CD4-positive, alpha-beta T cell (primary cell): ENCODE data around the gene TMEM81. TPM values are rescaled to one million over a fixed set of nuclear protein-coding genes. Genes with fewer than 3 reads are reported as not detected.

Experiments used
- ATAC-seq: fragments of 200-7000 bp; cut with Tn5 transposase; one replicate; pipeline ENCODE4 v1.10.0; 2022; ENCODE audit warnings: mild to moderate bottlenecking; ENCODE audit not compliant: poor library complexity
- CTCF ChIA-PET: fragments of 350-600 bp; sonication (Branson Sonifier 250); formaldehyde crosslinking; loops from one replicate; lab custom pipeline; 2021; ENCODE audit warnings: antibody characterized with exemption, inconsistent platforms; lab: Charles Lee
- POLR2A ChIA-PET: fragments of 350-600 bp; sonication (Branson Sonifier 250); formaldehyde crosslinking; loops from one replicate; lab custom pipeline; 2021; ENCODE audit warnings: antibody characterized with exemption, inconsistent platforms; lab: Charles Lee
- DNase-seq, 14 experiments: peaks; one replicate each; pipeline ENCODE4 v3.0.0-alpha.2; 2013 to 2020; ENCODE audit warnings: mixed read lengths in 2 of 14
- H3K27ac ChIP-seq, 2 donors: one replicate each; pipeline versions ENCODE4 v1.5.1 to v1.7.0; 2013; ENCODE audit warnings: low read length in 2 of 2, low read depth in 1 of 2, mild to moderate bottlenecking in 1 of 2
- H3K27me3 ChIP-seq, 2 experiments: 1 replicate in 1 of 2; 2 replicates in 1 of 2; pipeline versions ENCODE4 v1.6.1 to v1.7.0; 2013; ENCODE audit warnings: low read length in 2 of 2, control low read depth in 1 of 2, mild to moderate bottlenecking in 1 of 2, moderate library complexity in 1 of 2; ENCODE audit not compliant: insufficient read depth in 2 of 2, control insufficient read depth in 1 of 2
- H3K36me3 ChIP-seq: one replicate; pipeline ENCODE4 v1.6.1; 2013; ENCODE audit warnings: low read length, control low read depth; ENCODE audit not compliant: insufficient read depth
- H3K4me1 ChIP-seq: one replicate; pipeline ENCODE4 v1.6.1; 2013; ENCODE audit warnings: low read length, control low read depth; ENCODE audit not compliant: insufficient read depth
- H3K4me3 ChIP-seq: one replicate; pipeline ENCODE4 v1.5.1; 2013; ENCODE audit warnings: mild to moderate bottlenecking, low read length, moderate library complexity
- H3K9me3 ChIP-seq, 2 experiments: 1 replicate in 1 of 2; 2 replicates in 1 of 2; pipeline versions ENCODE4 v1.6.1 to v1.7.0; 2013; ENCODE audit warnings: low read length in 2 of 2, mild to moderate bottlenecking in 2 of 2, control low read depth in 1 of 2, moderate library complexity in 1 of 2; ENCODE audit not compliant: control insufficient read depth in 1 of 2, insufficient read depth in 1 of 2
- H3K27ac Mint-ChIP-seq: one replicate; pipeline ENCODE4 v1.8.0; 2020; ENCODE audit warnings: mixed read lengths
- H3K27me3 Mint-ChIP-seq: one replicate; pipeline ENCODE4 v1.8.0; 2021; ENCODE audit warnings: mixed read lengths
- H3K36me3 Mint-ChIP-seq: one replicate; pipeline ENCODE4 v1.8.0; 2021; ENCODE audit warnings: low read depth, mixed read lengths
- H3K4me1 Mint-ChIP-seq: one replicate; pipeline ENCODE4 v1.8.0; 2021; ENCODE audit warnings: low read depth, mixed read lengths
- H3K4me3 Mint-ChIP-seq: one replicate; pipeline ENCODE4 v1.8.0; 2020; ENCODE audit warnings: mild to moderate bottlenecking, mixed read lengths
- H3K9me3 Mint-ChIP-seq: one replicate; pipeline ENCODE4 v1.8.0; 2020; ENCODE audit warnings: mixed read lengths
- CTCF ChIP-seq: fragments of 200-600 bp; IDR thresholded peaks from one replicate; pipeline ENCODE4 v1.8.0; 2022; ENCODE audit warnings: antibody characterized with exemption, mild to moderate bottlenecking
- intact Hi-C, 2 experiments: fragments of 100-400 bp; cut with DNase I in 1 of 2; cut with micrococcal nuclease in 1 of 2; formaldehyde crosslinking; loops; one replicate each; pipeline versions ENCODE4 v1.15.1 to v1.9.0; 2023 to 2025; cut with DNase I, micrococcal nuclease
- polyA plus RNA-seq, 2 donors: library from polyadenylated mRNA; unstranded; fragments of 120-200 nt; gene quantifications; one replicate each; pipeline ENCODE4 v1.2.1, GENCODE V29; 2013
- total RNA-seq, 174 experiments: library from RNA in 2 of 174; stranded (reverse) in 2 of 174; gene quantifications; one replicate each; pipeline ENCODE4 v1.2.3 and lab custom pipeline; 2021 to 2026

Gene TMEM81
- total RNA-seq = 1 to 10 TPM; 2.1 to 2.2 TPM
- polyA plus RNA-seq (2013, experiment 1 of 2) = 3.6 TPM
- 4.8 TPM for polyA plus RNA-seq (2013, experiment 2 of 2)
- 1.1 to 6.2 (median 2.6) reads per million in 172 experiments for total RNA-seq (lab: John Stamatoyannopoulos, UW)

GRCh38 chr1:205084360-205084759, at the start of gene TMEM81:
TSS of gene TMEM81 (minus strand) at chr1:205084460. CDS start at chr1:205084320, 140 bp downstream.
- H3K9me3 Mint-ChIP-seq = no peaks in the 10 kb centered on the region
- no peak for TF ChIP-seq CTCF
- peaks cover 66% of the 10 kb centered on the region for H3K36me3 Mint-ChIP-seq
- ChIA-PET CTCF (no interaction called here), POLR2A (no interaction called here)
- peaks cover 42% of the 10 kb centered on the region for H3K36me3 ChIP-seq
- no peak within 1 kb of the TSS for H3K4me3 Mint-ChIP-seq
- H3K27me3 Mint-ChIP-seq = no peaks in the 10 kb centered on the region
- H3K27me3 ChIP-seq = no peaks in the 10 kb centered on the region
- no peaks in the 10 kb centered on the region for H3K4me1 Mint-ChIP-seq
- H3K27ac Mint-ChIP-seq = no peak within 1 kb of the TSS
- intact Hi-C loops = no loop called here
- ATAC-seq (no peak), DNase-seq (no peak)
- H3K4me1 ChIP-seq = no peaks in the 10 kb centered on the region
- H3K4me3 ChIP-seq = no peak within 1 kb of the TSS
- no peak within 1 kb of the TSS for H3K27ac ChIP-seq
- no peaks in the 10 kb centered on the region for H3K9me3 ChIP-seq

- CTCF ChIA-PET = interaction anchor here (1.1 kb wide), 1 partner anchor 8 kb away, joined by 3 read pairs; no protein-coding TSS in a partner anchor
Observed at GRCh38 chr1:205133287-205133686, 49.0 kb upstream of the TMEM81 start.

GRCh38 chr1:205129447-205130029, 45.3 kb upstream of the TMEM81 start:
- H3K4me1 Mint-ChIP-seq = no peaks in the 10 kb centered on the region
- H3K4me3 Mint-ChIP-seq = no peak overlapping the region
- no peaks in the 10 kb centered on the region for H3K9me3 ChIP-seq
- DNase-seq (no peak), ATAC-seq (no peak)
- H3K4me1 ChIP-seq = no peaks in the 10 kb centered on the region
- no peaks in the 10 kb centered on the region for H3K27me3 Mint-ChIP-seq
- no peak overlapping the region for H3K27ac ChIP-seq
- ChIA-PET POLR2A (no interaction called here), CTCF (interaction anchor here (1.2 kb wide), 1 partner anchor 12 kb away, joined by 4 read pairs; no protein-coding TSS in a partner anchor)
- no peak overlapping the region for H3K27ac Mint-ChIP-seq
- H3K27me3 ChIP-seq = no peaks in the 10 kb centered on the region
- H3K36me3 Mint-ChIP-seq = no peaks in the 10 kb centered on the region
- no peaks in the 10 kb centered on the region for H3K9me3 Mint-ChIP-seq
- TF ChIP-seq CTCF = no peak
- H3K36me3 ChIP-seq = no peaks in the 10 kb centered on the region
- no peak overlapping the region for H3K4me3 ChIP-seq
- intact Hi-C loops = loop anchor here in 1 of 2 experiments (10.0 kb wide), 1 partner anchor 645 kb away; the partner anchor contains the start of gene RAB29

More at GRCh38 chr1:205133287-205133686, 49.0 kb upstream of the TMEM81 start:
- Histone ChIP-seq H3K27ac (no peak overlapping the region), H3K4me3 (no peak overlapping the region), H3K36me3 (no peaks in the 10 kb centered on the region), H3K27me3 (no peaks in the 10 kb centered on the region), H3K9me3 (no peaks in the 10 kb centered on the region), H3K4me1 (no peaks in the 10 kb centered on the region)
- Mint-ChIP-seq H3K27ac (no peak overlapping the region), H3K9me3 (no peaks in the 10 kb centered on the region), H3K36me3 (no peaks in the 10 kb centered on the region), H3K4me1 (no peaks in the 10 kb centered on the region), H3K4me3 (no peak overlapping the region), H3K27me3 (no peaks in the 10 kb centered on the region)
- intact Hi-C loops = no loop called here
- POLR2A ChIA-PET = no interaction called here
- TF ChIP-seq CTCF = no peak
- no peak for ATAC-seq
- DNase-seq = no peak
